Pancreas (tissue), 10 donors: ENCODE data around the gene PGLYRP1. TPM values are rescaled to one million over a fixed set of nuclear protein-coding genes. Genes with fewer than 3 reads are reported as not detected.
A peak's percentile ranks its signal among the peaks of the same experiment; 100 is the strongest.

ENCODE experiments used
- ATAC-seq, 4 donors: fragments of 200-7000 bp; cut with Tn5 transposase; one replicate each; pipeline versions ENCODE4 v1.8.0 to v1.9.1; 2020; ENCODE audit warnings: mild to moderate bottlenecking in 4 of 4, moderate library complexity in 4 of 4
- DNase-seq, 6 donors: peaks; one replicate each; pipeline ENCODE4 v3.0.0-alpha.2; 2020
- FAIRE-seq: peaks from 2 replicates; lab custom pipeline; 2012; peaks lifted over from hg19 to GRCh38; lab: Jason Lieb, UNC
- H3K27ac ChIP-seq, 4 donors: fragments of 200-600 bp; sonication (generic); 1 replicate in 3 of 4; 2 replicates in 1 of 4; pipeline versions ENCODE4 v1.5.0 to v1.8.0; 2020
- H3K27me3 ChIP-seq, 4 donors: fragments of 200-600 bp; one replicate each; pipeline ENCODE4 v1.8.0; 2021
- H3K36me3 ChIP-seq, 3 donors: fragments of 200-600 bp; sonication (generic) in 1 of 3; one replicate each; pipeline versions ENCODE4 v1.5.0 to v1.8.0; 2020 to 2021
- H3K4me1 ChIP-seq, 3 donors: fragments of 200-600 bp; one replicate each; pipeline ENCODE4 v1.8.0; 2021
- H3K4me3 ChIP-seq, 4 donors: fragments of 200-600 bp; sonication (generic) in 2 of 4; one replicate each; pipeline versions ENCODE4 v1.5.0 to v1.8.0; 2020 to 2021
- H3K9me3 ChIP-seq, 4 donors: fragments of 200-600 bp; one replicate each; pipeline ENCODE4 v1.8.0; 2021
- CTCF ChIP-seq, 4 donors: fragments of 200-600 bp; sonication (generic) in 3 of 4; IDR thresholded peaks; one replicate each; pipeline versions ENCODE4 v1.5.0 to v1.8.0; 2021; ENCODE audit warnings: antibody characterized with exemption in 4 of 4
- WGBS, 2 donors: extraction: QIAGEN DNeasy Blood & Tissue Kit; methylation state at CpG; one replicate each; pipeline ENCODE4 v1.1.7; 2013; 5-methylcytosine and 5-hydroxymethylcytosine counted together
- intact Hi-C, 3 donors: fragments of 100-400 bp; cut with DNase I; formaldehyde crosslinking; loops; one replicate each; pipeline versions ENCODE4 v1.11.1 to v1.14.2; 2022
- polyA plus RNA-seq, 2 donors: library from polyadenylated mRNA; stranded (reverse); fragments of 200-250 nt; gene quantifications; one replicate each; pipeline ENCODE4 v1.2.3, GENCODE V29; 2013
- total RNA-seq, 6 donors: library from RNA; stranded (reverse); fragmentation: NEBNext Ultra II Directional in 4 of 6; extraction: Animal tissue kit (Norgen Biotek cat#: 25700) in 4 of 6; gene quantifications; one replicate each; pipeline versions ENCODE4 v1.2.1 to v1.2.4, GENCODE V29; 2021 to 2023
- donor health status: healthy with polysubstance abuse.
- donor health status: DM: no; HTN: no; CAD: no; lungs with moderate emphysema.
- donor health status: DM: no; HTN: no; CAD: no.
- donor health status: control.
- donor health status: control.
- donor health status: Bipolar disorder and iron deficiency.
- donor health status: DM: yes; HTN: yes; CAD: no.
- donor health status: DM: no; HTN: no; CAD: no.
- donor health status: DM: no; HTN: no; CAD: no.
- donor health status: DM: yes; HTN: yes; CAD: no.

Gene PGLYRP1
- total and polyA plus RNA-seq, 8 donors, result 0.20 TPM; not detected in 7

- ATAC-seq (peak; percentile 97 to 100 (median 98)), DNase-seq (peak; percentile 90 to 98 (median 96)), FAIRE-seq (peak; percentile 98)
- intact Hi-C loops, result no loop called here
- Histone ChIP-seq H3K27me3 (no peaks in the 10 kb centered on the region), H3K36me3 (no peaks in the 10 kb centered on the region), H3K27ac (peak within 1 kb of the TSS; percentile 26 to 68 (median 43)), H3K4me3 (peak within 1 kb of the TSS; percentile 35 to 80 (median 60)), H3K4me1 (peaks cover 0 to 6% (median 5%) of the 10 kb centered on the region in 3 donors), H3K9me3 (no peaks in the 10 kb centered on the region)
- TF ChIP-seq CTCF (IDR thresholded peaks at IDR 0.05), result no peak
- WGBS, 2 donors, result 0% methylated on average over 34 of the region's 34 CpGs
Measured at GRCh38 chr19:45994998-45995714, 27.7 kb downstream of the PGLYRP1 start, which contains the start of gene CCDC61. TSS of gene CCDC61 (plus strand) at chr19:45995467. CDS start at chr19:46003019, 7,552 bp downstream.

DNA sequence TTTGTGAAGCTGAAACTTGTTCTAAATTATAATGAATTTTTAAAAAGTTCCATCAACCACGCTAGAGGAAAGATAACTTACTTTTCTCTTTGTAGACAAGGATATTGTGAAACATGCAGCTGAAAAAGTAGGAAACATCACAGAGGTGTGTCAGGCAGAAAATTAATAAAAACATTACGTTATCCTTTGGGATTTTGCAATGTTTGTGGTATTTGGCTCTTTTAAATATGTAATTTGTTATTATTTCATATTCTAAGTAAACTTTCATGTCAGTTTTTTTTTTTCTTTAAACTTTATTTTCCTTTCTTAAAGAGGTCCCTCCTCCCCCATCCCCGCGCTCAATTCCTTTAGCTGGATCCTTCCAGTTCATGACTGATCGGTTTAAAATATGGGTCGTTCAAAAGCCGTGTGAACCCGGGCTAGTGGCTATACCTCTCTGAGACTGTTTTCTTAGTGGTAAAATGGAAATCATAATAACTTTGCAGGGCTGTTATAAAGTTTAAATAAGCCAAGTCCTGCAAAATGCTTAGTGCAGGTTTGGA, 28.3 kb downstream of the PGLYRP1 start:
- H3K4me1 ChIP-seq, result peaks cover 0 to 6% (median 5%) of the 10 kb centered on the region in 3 donors
- H3K9me3 ChIP-seq, result no peaks in the 10 kb centered on the region
- H3K36me3 ChIP-seq, result no peaks in the 10 kb centered on the region
- H3K27ac ChIP-seq, result no peak overlapping the region
- no peaks in the 10 kb centered on the region for H3K27me3 ChIP-seq
- peak; percentile 17 for FAIRE-seq
- 3% methylated on average over 8 of the region's 8 CpGs for WGBS, 2 donors
- peak overlapping the region; percentile 11 to 58 (median 40) for H3K4me3 ChIP-seq
- ATAC-seq, result peak; percentile 5 to 19 (median 10)
- no peak for TF ChIP-seq CTCF (IDR thresholded peaks at IDR 0.05)
- DNase-seq, result no peak
- intact Hi-C loops, result no loop called here

DNA sequence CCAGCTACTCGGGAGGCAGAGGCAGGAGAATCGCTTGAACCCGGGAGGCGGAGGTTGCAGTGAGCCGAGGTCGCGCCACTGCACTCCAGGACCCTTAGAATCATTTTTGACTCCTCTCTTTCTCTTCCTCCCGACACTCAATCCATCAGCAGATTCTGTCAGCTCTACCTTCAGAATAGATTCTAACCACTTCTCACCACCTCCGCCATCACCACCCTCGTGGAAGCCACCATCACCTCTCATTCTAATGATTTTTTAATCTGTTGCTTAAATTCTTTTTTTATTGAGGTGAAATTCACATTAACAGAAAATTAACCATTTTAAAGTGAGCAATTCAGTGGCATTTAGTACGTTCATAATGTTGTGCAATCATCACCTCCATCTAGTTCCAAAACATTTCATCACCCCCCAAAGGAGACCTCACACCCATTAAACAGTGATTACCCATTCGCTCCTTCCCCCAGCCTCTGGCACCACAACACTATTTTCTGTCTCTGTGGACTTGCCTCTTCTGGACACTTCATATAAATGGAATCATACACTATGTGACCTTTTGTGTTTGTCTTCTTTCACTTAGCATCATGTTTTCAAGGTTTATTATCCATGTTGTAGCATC, 32.6 kb downstream of the PGLYRP1 start:
- ATAC-seq, result no peak
- no peak for TF ChIP-seq CTCF (IDR thresholded peaks at IDR 0.05)
- Histone ChIP-seq H3K27ac (no peak overlapping the region), H3K9me3 (no peaks in the 10 kb centered on the region), H3K27me3 (no peaks in the 10 kb centered on the region), H3K4me3 (no peak overlapping the region), H3K4me1 (no peaks in the 10 kb centered on the region), H3K36me3 (no peaks in the 10 kb centered on the region)
- FAIRE-seq, result no peak
- intact Hi-C loops, result no loop called here
- 70 to 76% methylated on average over 12 of the region's 12 CpGs for WGBS, 2 donors
- DNase-seq, result no peak

DNA sequence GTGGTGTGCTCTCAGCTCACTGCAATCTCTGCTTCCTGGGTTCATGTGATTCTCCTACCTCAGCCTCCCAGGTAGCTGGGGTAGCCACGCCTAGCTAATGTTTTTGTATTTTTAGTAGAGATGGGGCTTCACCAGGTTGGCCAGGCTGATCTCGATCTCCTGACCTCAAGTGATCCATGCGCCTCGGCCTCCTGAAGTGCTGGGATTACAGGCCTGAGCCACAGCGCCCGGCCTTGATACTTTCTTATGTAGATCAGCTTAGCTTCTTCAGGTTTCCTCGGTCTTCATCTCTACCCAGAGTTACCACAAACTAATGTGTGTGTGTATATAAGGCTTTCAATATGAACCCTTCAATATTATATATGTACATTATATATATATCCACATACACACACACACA, 37.5 kb downstream of the PGLYRP1 start:
- TF ChIP-seq CTCF (IDR thresholded peaks at IDR 0.05), result no peak
- FAIRE-seq, result no peak
- DNase-seq, result no peak
- H3K27ac ChIP-seq, result no peak overlapping the region
- H3K9me3 ChIP-seq, result no peaks in the 10 kb centered on the region
- H3K36me3 ChIP-seq, result no peaks in the 10 kb centered on the region
- ATAC-seq, result no peak
- WGBS, 2 donors, result 73 to 80% methylated on average over 7 of the region's 7 CpGs
- no peaks in the 10 kb centered on the region for H3K4me1 ChIP-seq
- no peak overlapping the region for H3K4me3 ChIP-seq
- intact Hi-C loops, result no loop called here
- no peaks in the 10 kb centered on the region for H3K27me3 ChIP-seq
